IPS-18c (cell line): ENCODE results near the gene PRKCA.

ENCODE experiments used
- H3K4me3 ChIP-seq: 2 replicates; pipeline ENCODE4 v1.7.0; 2013; ENCODE audit warnings: low read depth, mild to moderate bottlenecking, low read length, moderate library complexity; ENCODE audit not compliant: insufficient read depth
- H3K9me3 ChIP-seq: one replicate; pipeline ENCODE4 v1.6.1; 2013; ENCODE audit warnings: mild to moderate bottlenecking, low read length, moderate library complexity; ENCODE audit not compliant: control insufficient read depth, insufficient read depth

PRKCA gene

GRCh38 chr17:66677201-66677981 lies 375.0 kb downstream of the PRKCA start:
- H3K4me3 ChIP-seq, result no peak overlapping the region

GRCh38 chr17:66678061-66678460 lies 375.6 kb downstream of the PRKCA start:
- Histone ChIP-seq H3K9me3 (peaks cover 4% of the 10 kb centered on the region), H3K4me3 (no peak overlapping the region; the same call in 1 of the 2 replicates)

More at GRCh38 chr17:66677201-66677981, 375.0 kb downstream of the PRKCA start:
- H3K9me3 ChIP-seq, result peaks cover 4% of the 10 kb centered on the region

- H3K4me3 ChIP-seq, result no peak overlapping the region
- peaks cover 4% of the 10 kb centered on the region for H3K9me3 ChIP-seq
Observed at GRCh38 chr17:66678827-66679226, 376.4 kb downstream of the PRKCA start.

- Histone ChIP-seq H3K9me3 (peaks cover 4% of the 10 kb centered on the region), H3K4me3 (no peak overlapping the region)
Observed at GRCh38 chr17:66679631-66680517, 377.5 kb downstream of the PRKCA start.

GRCh38 chr17:66682283-66682682 lies 379.9 kb downstream of the PRKCA start:
- H3K9me3 ChIP-seq, result peaks cover 4% of the 10 kb centered on the region
- H3K4me3 ChIP-seq, result no peak overlapping the region

- no peaks in the 10 kb centered on the region for H3K9me3 ChIP-seq
- H3K4me3 ChIP-seq, result no peak overlapping the region
Observed at GRCh38 chr17:66684261-66684660, 381.8 kb downstream of the PRKCA start.

- Histone ChIP-seq H3K9me3 (no peaks in the 10 kb centered on the region), H3K4me3 (no peak overlapping the region)
Observed at GRCh38 chr17:66684731-66685130, 382.3 kb downstream of the PRKCA start.

- Histone ChIP-seq H3K4me3 (no peak overlapping the region), H3K9me3 (no peaks in the 10 kb centered on the region)
Observed at GRCh38 chr17:66686601-66687000, 384.2 kb downstream of the PRKCA start.

- no peak overlapping the region for H3K4me3 ChIP-seq
- H3K9me3 ChIP-seq, result no peaks in the 10 kb centered on the region
Observed at GRCh38 chr17:66687570-66688284, 385.3 kb downstream of the PRKCA start.

- H3K4me3 ChIP-seq, result no peak overlapping the region
- H3K9me3 ChIP-seq, result no peaks in the 10 kb centered on the region
Observed at GRCh38 chr17:66689221-66689620, 386.8 kb downstream of the PRKCA start.

- no peaks in the 10 kb centered on the region for H3K9me3 ChIP-seq
- no peak overlapping the region for H3K4me3 ChIP-seq
Observed at GRCh38 chr17:66690166-66690565, 387.8 kb downstream of the PRKCA start.

GRCh38 chr17:66691644-66692420 lies 389.4 kb downstream of the PRKCA start:
- H3K4me3 ChIP-seq, result no peak overlapping the region
- H3K9me3 ChIP-seq, result no peaks in the 10 kb centered on the region

- H3K4me3 ChIP-seq, result no peak overlapping the region
- no peaks in the 10 kb centered on the region for H3K9me3 ChIP-seq
Observed at GRCh38 chr17:66692421-66692690, 389.9 kb downstream of the PRKCA start.

- Histone ChIP-seq H3K9me3 (no peaks in the 10 kb centered on the region), H3K4me3 (no peak overlapping the region)
Observed at GRCh38 chr17:66695098-66695497, 392.7 kb downstream of the PRKCA start.

GRCh38 chr17:66698270-66698669 lies 395.9 kb downstream of the PRKCA start:
- Histone ChIP-seq H3K9me3 (no peaks in the 10 kb centered on the region), H3K4me3 (no peak overlapping the region)

GRCh38 chr17:66701462-66701861 lies 399.0 kb downstream of the PRKCA start:
- no peak overlapping the region for H3K4me3 ChIP-seq
- H3K9me3 ChIP-seq, result no peaks in the 10 kb centered on the region
